Measurements from ENCODE around the gene FOXO3B.
"Not testable (repeated sequence)": the region's sequence is repeated elsewhere in the genome, so short reads cannot be mapped to it uniquely, and the experiment has no call there.

DNA sequence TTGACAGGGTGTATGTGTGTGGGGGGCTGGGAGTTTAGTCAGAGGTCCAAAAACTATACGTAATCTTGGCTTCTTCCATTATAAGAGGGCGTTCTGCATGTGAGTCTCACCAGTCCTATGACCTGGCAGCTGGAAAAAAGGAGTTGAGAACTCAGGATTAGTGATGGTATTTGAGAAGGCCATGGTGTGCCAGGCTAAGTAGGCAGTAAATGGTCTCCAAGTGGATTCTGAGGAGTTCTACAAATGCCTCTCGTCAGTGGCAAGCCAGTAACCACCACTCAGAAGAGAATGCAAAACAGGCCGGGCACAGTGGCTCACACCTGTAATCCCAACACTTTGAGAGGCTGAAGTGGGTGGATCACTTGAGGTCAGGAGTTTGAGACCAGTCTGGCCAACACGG lies 40.5 kb upstream of the FOXO3B start:
- TF ChIP-seq, protein P1, sequence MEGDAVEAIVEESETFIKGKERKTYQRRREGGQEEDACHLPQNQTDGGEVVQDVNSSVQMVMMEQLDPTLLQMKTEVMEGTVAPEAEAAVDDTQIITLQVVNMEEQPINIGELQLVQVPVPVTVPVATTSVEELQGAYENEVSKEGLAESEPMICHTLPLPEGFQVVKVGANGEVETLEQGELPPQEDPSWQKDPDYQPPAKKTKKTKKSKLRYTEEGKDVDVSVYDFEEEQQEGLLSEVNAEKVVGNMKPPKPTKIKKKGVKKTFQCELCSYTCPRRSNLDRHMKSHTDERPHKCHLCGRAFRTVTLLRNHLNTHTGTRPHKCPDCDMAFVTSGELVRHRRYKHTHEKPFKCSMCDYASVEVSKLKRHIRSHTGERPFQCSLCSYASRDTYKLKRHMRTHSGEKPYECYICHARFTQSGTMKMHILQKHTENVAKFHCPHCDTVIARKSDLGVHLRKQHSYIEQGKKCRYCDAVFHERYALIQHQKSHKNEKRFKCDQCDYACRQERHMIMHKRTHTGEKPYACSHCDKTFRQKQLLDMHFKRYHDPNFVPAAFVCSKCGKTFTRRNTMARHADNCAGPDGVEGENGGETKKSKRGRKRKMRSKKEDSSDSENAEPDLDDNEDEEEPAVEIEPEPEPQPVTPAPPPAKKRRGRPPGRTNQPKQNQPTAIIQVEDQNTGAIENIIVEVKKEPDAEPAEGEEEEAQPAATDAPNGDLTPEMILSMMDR (IDR thresholded peaks at IDR 0.05) = not testable (repeated sequence)
- not testable (repeated sequence) for TF ChIP-seq POLR2A (IDR thresholded peaks at IDR 0.05; ENCODE audit: low read length); KDM5A (IDR thresholded peaks at IDR 0.05); JUN (IDR thresholded peaks at IDR 0.05); SMC3 (IDR thresholded peaks at IDR 0.05); CHD2 (IDR thresholded peaks at IDR 0.05; ENCODE audit: low read length, partially characterized antibody); EP300 (IDR thresholded peaks at IDR 0.05)
- TF ChIP-seq, protein P2, sequence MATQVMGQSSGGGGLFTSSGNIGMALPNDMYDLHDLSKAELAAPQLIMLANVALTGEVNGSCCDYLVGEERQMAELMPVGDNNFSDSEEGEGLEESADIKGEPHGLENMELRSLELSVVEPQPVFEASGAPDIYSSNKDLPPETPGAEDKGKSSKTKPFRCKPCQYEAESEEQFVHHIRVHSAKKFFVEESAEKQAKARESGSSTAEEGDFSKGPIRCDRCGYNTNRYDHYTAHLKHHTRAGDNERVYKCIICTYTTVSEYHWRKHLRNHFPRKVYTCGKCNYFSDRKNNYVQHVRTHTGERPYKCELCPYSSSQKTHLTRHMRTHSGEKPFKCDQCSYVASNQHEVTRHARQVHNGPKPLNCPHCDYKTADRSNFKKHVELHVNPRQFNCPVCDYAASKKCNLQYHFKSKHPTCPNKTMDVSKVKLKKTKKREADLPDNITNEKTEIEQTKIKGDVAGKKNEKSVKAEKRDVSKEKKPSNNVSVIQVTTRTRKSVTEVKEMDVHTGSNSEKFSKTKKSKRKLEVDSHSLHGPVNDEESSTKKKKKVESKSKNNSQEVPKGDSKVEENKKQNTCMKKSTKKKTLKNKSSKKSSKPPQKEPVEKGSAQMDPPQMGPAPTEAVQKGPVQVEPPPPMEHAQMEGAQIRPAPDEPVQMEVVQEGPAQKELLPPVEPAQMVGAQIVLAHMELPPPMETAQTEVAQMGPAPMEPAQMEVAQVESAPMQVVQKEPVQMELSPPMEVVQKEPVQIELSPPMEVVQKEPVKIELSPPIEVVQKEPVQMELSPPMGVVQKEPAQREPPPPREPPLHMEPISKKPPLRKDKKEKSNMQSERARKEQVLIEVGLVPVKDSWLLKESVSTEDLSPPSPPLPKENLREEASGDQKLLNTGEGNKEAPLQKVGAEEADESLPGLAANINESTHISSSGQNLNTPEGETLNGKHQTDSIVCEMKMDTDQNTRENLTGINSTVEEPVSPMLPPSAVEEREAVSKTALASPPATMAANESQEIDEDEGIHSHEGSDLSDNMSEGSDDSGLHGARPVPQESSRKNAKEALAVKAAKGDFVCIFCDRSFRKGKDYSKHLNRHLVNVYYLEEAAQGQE (IDR thresholded peaks at IDR 0.05) = not testable (repeated sequence)
- TF ChIP-seq, protein P3, sequence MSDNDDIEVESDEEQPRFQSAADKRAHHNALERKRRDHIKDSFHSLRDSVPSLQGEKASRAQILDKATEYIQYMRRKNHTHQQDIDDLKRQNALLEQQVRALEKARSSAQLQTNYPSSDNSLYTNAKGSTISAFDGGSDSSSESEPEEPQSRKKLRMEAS (IDR thresholded peaks at IDR 0.05) = not testable (repeated sequence)

Measured in A549 (cell line).